Esophagus squamous epithelium (tissue), 5 donors: ENCODE data around the gene NR4A3. TPM values are rescaled to one million over a fixed set of nuclear protein-coding genes. Genes with fewer than 3 reads are reported as not detected.
"Not testable (repeated sequence)": the region's sequence is repeated elsewhere in the genome, so short reads cannot be mapped to it uniquely, and the experiment has no call there.

Source experiments
- DNase-seq: peaks from one replicate; lab custom pipeline; 2025; lab: John Stamatoyannopoulos, UW
- H3K27ac ChIP-seq, 4 donors: fragments of 200-600 bp; sonication (generic); one replicate each; pipeline ENCODE4 v1.5.1; 2016 to 2019; ENCODE audit warnings: mild to moderate bottlenecking in 1 of 4
- H3K27me3 ChIP-seq, 4 donors: fragments of 200-600 bp; sonication (generic); 1 replicate in 3 of 4; 2 replicates in 1 of 4; pipeline versions ENCODE4 v1.5.1 to v1.6.0; 2017 to 2021; ENCODE audit warnings: antibody characterized with exemption in 1 of 4
- H3K36me3 ChIP-seq, 3 donors: fragments of 200-600 bp; sonication (generic); one replicate each; pipeline ENCODE4 v1.5.1; 2016 to 2019
- H3K4me1 ChIP-seq, 3 donors: fragments of 200-600 bp; sonication (generic); one replicate each; pipeline ENCODE4 v1.5.1; 2017 to 2019
- H3K4me3 ChIP-seq, 4 donors: fragments of 200-600 bp; sonication (generic); 1 replicate in 3 of 4; 2 replicates in 1 of 4; pipeline ENCODE4 v1.5.1; 2016 to 2019; ENCODE audit warnings: mild to moderate bottlenecking in 2 of 4, moderate library complexity in 1 of 4
- H3K9me3 ChIP-seq, 3 donors: fragments of 200-600 bp; sonication (generic); one replicate each; pipeline ENCODE4 v1.5.1; 2016 to 2019
- CTCF ChIP-seq, 6 experiments: fragments of 450-650 bp in 4 of 6; fragments of 200-600 bp in 2 of 6; sonication (generic) in 2 of 6; IDR thresholded peaks; one replicate each; pipeline ENCODE4 v1.5.1; 2016 to 2019; ENCODE audit warnings: antibody characterized with exemption in 6 of 6, mild to moderate bottlenecking in 4 of 6, moderate library complexity in 4 of 6
- POLR2A ChIP-seq, 4 donors: fragments of 450-650 bp; IDR thresholded peaks; one replicate each; pipeline ENCODE4 v1.6.1; 2017; ENCODE audit warnings: antibody characterized with exemption in 4 of 4, mild to moderate bottlenecking in 4 of 4, moderate library complexity in 3 of 4
- WGBS, 2 donors: methylation state at CpG; one replicate each; pipeline ENCODE4 v1.1.5; 2018; 5-methylcytosine and 5-hydroxymethylcytosine counted together
- intact Hi-C: fragments of 100-400 bp; cut with DNase I; formaldehyde crosslinking; loops from one replicate; pipeline ENCODE4 v1.15.0; 2022
- total RNA-seq, 4 donors: library from RNA; depleted of rRNA; stranded (reverse); fragments of >200 nt; gene quantifications; one replicate each; pipeline ENCODE4 v1.1.0, GENCODE V29; 2016
- donor health status: DM: yes; HTN: yes; CAD: no.

The NR4A3 gene
- total RNA-seq, 4 donors from 2014 or later, result 0.08 to 0.76 (median 0.35) TPM; not detected in 1

DNA sequence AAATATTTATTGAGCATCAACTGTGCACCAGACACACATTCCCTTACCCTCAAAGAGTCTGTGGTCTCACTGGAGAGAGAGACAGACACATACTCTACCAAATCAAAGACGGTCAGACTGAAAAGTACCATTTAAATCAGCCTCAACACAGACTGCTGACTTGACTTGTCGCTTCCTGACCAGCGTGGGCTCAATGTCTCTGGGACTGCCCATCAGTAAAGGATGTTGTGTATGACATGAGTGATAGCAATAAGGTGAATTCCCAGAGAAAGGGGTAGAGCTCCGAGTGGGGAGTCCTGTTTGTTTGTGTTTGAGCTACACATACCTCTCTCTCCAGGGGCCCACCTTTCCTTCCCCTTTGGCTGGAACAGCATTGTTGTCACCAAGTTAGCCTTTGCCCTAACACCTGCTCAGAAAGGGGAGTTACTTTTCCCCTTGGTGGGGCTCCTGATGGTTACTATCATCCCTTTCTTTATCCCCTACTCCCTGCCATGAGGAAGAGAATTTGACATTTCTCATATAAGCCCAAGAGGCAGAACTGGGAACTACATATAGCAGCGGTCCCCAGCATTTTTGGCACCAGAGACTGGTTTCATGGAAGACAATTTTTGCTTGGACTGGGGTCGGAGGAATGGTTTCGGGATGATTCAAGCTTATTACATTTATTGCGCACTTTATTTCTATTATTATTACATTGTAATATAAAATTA is 33.9 kb downstream of the NR4A3 start:
- DNase-seq, result no peak
- TF ChIP-seq POLR2A (IDR thresholded peaks at IDR 0.05) (no peak), CTCF (IDR thresholded peaks at IDR 0.05) (no peak)
- Histone ChIP-seq H3K4me1 (peaks cover 0 to 8% (median 0%) of the 10 kb centered on the region in 3 donors), H3K27me3 (no peaks in the 10 kb centered on the region), H3K36me3 (no peaks in the 10 kb centered on the region), H3K27ac (no peak overlapping the region), H3K9me3 (no peaks in the 10 kb centered on the region), H3K4me3 (no peak overlapping the region)
- WGBS, 2 donors, result 82% methylated on average over 8 of the region's 8 CpGs
- intact Hi-C loops, result no loop called here

- 98 to 100% methylated on average over 3 of the region's 3 CpGs for WGBS, 2 donors
- H3K4me1 ChIP-seq, H3K27ac ChIP-seq, H3K27me3 ChIP-seq, DNase-seq, H3K9me3 ChIP-seq, H3K36me3 ChIP-seq, H3K4me3 ChIP-seq, intact Hi-C loops: not testable (repeated sequence)
Observed at GRCh38 chr9:99857576-99857975, 35.9 kb downstream of the NR4A3 start.

GRCh38 chr9:99858087-99858486 is 36.4 kb downstream of the NR4A3 start:
- TF ChIP-seq POLR2A (IDR thresholded peaks at IDR 0.05), result no peak
- TF ChIP-seq CTCF (IDR thresholded peaks at IDR 0.05), result no peak
- Histone ChIP-seq H3K9me3 (no peaks in the 10 kb centered on the region), H3K4me3 (no peak overlapping the region), H3K4me1 (no peaks in the 10 kb centered on the region), H3K36me3 (no peaks in the 10 kb centered on the region), H3K27me3 (no peaks in the 10 kb centered on the region), H3K27ac (no peak overlapping the region)
- 91 to 97% methylated on average over 3 of the region's 3 CpGs for WGBS, 2 donors
- intact Hi-C loops, result no loop called here
- no peak for DNase-seq

DNA sequence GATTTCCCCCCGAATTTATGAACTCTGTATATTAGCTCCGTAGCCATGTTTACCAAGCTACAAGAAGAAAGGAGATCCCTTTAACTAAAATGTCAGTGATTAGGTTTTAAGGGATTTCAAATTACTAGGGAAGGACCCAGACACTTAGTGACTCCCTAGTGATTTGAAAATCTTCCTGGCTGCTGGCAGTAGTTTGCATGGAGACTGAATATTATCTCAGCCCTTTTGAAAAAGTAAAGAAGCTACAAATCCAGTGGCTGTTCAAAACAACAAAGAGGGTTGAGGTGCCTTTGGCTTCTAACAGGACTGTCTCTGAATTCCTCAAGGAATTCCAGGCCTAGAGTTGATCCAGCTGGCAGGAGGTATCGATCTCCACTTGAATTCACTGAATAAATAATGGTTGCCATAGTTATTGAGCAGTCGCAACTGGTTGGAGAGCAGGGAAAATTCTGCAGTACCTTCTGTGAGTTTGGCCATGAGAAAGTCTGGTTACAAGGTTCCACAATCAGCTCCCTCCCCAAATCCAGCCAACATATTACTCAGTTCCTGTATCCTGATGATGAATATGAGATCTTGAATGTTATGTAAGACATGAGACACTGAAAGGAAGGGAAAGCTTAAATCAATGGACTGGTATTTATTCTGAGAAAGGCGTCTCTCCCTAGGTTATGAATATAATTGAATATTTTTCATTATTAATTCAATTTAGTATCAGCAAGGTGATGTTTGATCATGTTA is 37.7 kb downstream of the NR4A3 start:
- DNase-seq, result no peak
- intact Hi-C loops, result no loop called here
- Histone ChIP-seq H3K9me3 (no peaks in the 10 kb centered on the region), H3K4me1 (no peaks in the 10 kb centered on the region), H3K27me3 (no peaks in the 10 kb centered on the region), H3K4me3 (no peak overlapping the region), H3K36me3 (no peaks in the 10 kb centered on the region), H3K27ac (no peak overlapping the region)
- WGBS, 2 donors, result 63 to 65% methylated on average over 5 of the region's 5 CpGs
- TF ChIP-seq POLR2A (IDR thresholded peaks at IDR 0.05), result no peak
- TF ChIP-seq CTCF (IDR thresholded peaks at IDR 0.05), result no peak

- 29 to 40% methylated on average over 1 of the region's 1 CpG for WGBS, 2 donors
- no peaks in the 10 kb centered on the region for H3K9me3 ChIP-seq
Observed at GRCh38 chr9:99860266-99860665, 38.6 kb downstream of the NR4A3 start.

More at GRCh38 chr9:99860266-99860665, 38.6 kb downstream of the NR4A3 start:
- no peak for TF ChIP-seq POLR2A (IDR thresholded peaks at IDR 0.05)
- no peak for TF ChIP-seq CTCF (IDR thresholded peaks at IDR 0.05)
- Histone ChIP-seq H3K27me3 (no peaks in the 10 kb centered on the region), H3K27ac (no peak overlapping the region), H3K4me1 (no peaks in the 10 kb centered on the region), H3K36me3 (no peaks in the 10 kb centered on the region), H3K4me3 (no peak overlapping the region)
- intact Hi-C loops, result no loop called here
- DNase-seq, result no peak
